ENCODE data around the gene WSCD1. TPM values are rescaled to one million over a fixed set of nuclear protein-coding genes. Genes with fewer than 3 reads are reported as not detected.

The WSCD1 gene
- total RNA-seq = 3.3 TPM

DNA sequence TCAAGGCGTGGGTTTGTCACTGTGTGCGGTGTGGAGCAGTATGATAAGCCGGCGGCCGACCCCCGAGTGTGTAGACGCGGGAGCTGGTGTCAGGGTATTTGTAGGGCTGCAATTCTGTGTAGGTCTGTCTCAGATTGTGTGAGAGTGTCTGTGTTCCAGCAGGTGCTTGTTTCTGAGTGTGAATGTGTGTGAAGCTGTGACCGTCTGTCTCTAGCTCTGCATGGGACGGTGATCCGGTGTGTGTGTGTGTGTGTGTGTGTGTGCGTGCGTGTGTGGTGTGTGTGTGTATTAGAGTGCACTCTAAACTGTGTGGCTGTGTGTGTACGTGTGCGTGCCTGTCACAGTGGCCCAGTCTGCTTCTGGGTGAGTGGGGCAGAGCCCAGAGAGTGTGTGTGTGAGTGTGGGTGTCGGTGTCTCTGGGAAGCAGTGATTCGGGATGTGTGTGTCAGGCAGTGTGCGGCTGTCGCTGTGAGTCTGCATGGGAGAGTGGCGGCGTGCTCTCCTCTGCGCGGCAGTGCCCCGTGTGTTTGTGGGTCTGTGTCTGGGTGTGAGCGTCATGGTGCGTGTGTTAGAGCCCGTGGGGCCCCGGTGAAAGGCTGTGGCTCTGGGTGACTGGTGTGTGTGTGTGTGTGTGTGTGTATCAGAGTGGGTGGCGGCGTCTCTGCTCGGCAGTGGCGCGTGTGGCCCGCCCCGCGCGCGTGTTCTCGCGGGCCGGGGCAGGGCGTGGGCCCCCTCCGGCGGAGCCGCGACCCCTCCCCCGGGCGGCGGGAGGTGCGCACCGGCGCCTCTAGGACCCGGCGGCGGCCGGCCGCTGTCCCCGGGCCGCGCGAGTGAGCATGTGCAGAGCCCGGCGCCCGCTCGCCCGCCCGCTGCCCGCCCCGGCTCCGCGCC, at the start of gene WSCD1:
Gene WSCD1 (plus strand): TSS at position 841 of the 891 bp plus-strand sequence. CDS start 10,280 bp downstream, outside the sequence.
- no peak for DNase-seq

DNA sequence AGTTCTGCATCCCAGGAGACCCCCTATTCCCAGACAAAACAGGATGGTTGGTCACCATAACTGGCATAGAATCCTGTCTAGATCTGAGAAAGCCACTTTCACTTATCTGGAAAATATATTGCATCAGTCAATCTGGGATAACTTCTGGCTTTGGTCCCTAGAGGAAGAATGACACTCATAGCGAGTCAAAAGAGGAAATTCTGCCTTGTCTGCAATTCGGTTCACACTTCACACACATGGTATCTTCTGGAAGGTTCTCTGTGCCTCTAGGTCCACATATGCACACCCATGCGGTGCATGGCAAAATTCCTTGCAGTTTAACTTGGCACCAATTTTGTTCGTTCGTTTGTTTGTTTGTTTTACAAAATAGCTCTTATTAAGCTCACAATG, 49.2 kb upstream of the WSCD1 start:
- no peak for DNase-seq

DNA sequence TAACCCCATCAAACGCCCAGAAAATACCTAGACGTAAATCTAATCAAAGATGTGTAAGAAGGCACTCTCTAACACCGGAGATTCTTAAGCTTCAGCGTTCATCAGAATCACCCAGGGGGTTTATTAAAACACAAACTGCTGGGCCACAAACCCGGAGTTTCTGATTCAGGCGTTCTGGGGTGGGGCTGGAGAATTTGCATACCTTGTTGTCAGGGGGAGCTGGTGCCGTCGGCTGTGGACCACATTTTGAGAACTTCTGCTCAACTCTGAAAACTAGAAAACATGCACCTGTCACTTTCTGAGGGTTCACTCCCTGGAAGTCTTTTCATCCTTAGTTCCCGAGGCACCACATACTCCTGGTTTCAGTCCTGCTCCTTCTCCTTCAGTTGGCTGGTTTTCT, 48.6 kb upstream of the WSCD1 start:
- DNase-seq = no peak

DNA sequence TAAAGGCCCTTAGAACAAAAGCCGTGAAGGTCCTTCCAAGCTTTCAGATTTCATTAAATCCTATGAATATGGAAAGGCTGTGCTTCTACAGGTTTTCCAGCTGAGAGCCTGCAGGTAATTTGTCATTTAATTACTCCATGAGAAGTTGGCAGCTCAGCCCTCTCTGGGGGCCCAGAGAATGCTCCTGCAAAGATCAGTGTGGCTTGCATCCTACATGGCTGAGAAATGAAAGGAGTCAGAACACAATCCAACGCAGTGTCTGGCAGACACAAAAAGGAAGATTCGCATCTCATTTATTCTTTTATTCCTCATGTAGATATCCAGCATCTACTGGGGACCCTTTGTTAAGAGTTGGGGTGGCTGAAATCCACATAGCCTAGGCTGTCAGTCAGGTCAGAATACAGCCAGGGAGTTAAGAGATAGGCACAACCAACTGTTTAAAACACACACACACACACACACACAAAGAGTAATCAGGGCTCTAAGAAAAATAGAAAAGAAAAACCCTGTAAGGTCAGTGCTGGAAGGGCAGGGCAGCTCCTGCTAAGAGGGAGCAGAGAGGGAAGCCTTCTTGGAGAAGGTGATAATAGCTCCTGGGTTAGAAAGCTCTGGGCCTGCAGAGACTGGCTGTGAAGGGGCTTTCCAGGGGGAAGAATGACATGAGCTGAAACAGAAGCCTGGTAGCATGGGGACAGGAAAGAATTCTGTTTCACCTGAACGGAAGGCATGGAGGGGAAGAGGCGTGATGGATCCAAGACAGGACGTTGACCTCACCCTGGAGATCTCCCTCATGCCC, 46.9 kb upstream of the WSCD1 start:
- no peak for DNase-seq

DNA sequence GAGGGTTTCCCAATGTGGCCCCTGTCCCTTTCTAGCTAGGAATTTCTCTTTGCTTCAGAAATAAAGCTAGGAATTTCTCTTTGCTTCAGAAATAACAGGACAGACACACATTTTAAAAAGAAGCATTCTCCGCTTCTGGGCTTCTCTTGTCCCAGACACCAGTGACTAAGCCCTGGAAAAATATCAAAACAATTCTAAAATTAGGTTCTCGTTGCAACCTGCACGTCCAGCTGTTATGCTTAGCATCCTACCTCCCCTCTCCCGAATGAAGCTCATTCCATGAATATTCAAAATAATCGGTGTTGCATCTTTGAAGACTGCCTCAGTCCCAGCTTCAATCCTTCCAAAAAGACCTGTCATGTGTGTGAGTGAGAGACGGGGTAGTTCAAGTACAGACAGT, 45.6 kb upstream of the WSCD1 start:
- DNase-seq = no peak

DNA sequence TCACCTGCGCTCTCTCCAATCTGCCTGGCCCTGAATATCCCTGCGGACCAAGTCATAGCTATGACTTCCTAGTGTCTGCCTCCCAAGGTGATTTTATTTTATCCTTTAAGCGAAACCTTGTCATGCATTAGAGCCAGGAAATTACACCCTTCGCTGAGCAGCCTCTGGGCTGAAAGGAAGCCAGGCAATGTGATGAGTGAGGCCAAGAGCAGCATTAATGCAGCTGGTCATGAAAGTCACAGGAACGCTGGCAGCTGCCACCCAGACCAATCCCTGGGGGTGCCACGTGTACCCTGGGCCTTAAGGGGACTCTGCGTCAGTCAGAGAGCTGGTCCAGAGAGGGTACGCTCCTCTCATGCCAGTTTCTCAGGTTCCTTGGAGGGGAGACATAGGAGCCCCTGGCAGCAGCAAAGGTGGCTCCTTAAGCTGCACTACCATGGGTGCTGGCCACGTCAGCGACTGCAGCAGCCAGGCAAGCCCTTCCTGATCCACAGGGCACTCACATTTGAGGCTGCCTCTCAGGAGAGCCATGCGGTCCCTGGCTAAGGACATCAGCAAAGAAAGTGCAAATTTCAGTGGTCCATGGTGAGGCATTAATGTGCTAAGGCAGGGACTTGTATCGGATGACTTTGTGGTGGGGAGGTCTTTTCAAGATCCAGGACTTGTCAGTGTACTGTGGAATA, 42.7 kb upstream of the WSCD1 start:
- no peak for DNase-seq

DNA sequence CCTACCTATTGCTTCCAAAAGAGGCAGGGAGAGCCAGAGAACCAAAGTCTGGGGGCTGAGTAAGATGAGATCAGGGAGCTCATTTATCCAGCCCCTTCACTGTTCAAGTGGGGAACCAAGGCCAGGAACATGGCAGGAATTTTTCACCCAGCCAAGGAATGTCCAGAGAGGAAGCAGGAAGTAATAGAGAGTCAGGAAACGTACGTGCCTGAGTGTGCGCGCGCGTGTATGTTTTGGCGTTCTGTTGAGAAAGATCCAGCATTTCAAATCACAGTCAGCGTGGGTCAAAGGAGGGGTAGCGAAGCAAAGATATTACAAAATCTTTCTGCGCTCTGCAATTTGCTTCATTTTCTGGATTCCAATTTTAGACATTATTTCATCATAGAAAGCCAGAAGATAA, 41.9 kb upstream of the WSCD1 start:
- DNase-seq = no peak

DNA sequence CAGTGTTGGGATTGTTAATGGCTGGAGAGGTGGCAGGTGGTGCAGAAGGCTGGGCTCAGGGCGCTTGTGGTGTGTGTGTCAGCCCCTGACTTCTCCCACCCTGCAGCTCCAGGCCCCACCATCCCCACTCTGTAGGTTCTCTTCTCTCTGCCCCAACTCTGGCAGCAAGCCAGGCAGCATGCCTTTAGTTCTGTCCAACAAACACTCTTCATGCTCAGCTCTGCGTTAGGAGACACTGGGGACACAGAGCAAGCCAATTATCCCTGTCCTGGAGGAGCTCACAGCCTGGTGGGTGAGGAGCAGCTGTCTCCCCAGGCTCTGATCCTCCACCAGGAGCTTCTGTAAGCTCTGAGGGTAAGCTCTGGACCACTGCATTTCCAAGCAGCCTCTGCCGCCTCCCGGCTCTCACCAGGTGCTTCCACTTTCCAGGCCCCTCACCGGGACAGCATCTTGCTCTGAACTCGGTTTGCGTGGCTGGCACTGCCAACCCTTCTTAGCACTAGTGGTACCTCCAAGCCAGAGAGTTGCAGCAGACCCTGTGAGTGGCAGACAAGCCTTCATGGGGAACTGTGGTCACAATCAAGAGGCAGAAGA, 34.3 kb upstream of the WSCD1 start:
- no peak for DNase-seq

DNA sequence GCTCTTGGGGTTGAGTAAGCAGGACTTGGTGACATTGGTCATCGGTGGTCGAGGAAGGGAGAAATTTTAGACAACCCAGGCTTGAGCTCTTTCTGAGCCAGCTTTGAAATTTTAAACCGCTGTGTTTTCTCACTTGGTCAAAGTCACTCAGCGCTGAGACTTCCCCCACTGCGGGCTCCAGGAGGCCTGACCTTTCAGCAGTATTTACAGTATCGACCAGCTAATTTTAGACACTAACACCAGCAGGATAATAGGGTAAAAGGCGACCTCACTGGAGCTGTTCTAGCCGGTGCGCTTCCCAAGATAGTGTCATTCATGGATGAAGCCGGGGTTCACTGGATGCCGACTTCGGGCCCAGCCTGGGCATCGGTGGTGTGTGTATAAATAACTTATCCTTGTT, 29.7 kb upstream of the WSCD1 start:
- DNase-seq = no peak

DNA sequence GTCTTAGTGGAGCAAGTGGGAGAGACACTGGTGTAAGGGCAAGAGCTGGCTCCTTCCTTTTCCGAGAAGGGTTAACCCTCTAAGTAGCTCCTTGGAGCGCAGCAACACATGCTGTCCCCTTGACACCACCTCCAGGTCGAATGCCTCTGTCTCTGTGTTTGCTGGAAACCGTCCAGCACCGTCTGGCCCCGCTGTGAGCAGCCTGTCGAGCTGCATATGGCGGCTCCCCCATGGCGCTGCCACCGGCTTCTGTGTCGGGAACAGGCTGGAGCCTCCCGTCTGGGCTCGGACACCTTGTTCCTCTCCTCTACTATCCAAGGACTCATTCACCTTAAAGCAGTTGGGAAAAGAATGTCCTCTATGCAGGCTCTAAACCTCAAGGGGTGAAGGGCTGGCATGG, 28.9 kb upstream of the WSCD1 start:
- no peak for DNase-seq

DNA sequence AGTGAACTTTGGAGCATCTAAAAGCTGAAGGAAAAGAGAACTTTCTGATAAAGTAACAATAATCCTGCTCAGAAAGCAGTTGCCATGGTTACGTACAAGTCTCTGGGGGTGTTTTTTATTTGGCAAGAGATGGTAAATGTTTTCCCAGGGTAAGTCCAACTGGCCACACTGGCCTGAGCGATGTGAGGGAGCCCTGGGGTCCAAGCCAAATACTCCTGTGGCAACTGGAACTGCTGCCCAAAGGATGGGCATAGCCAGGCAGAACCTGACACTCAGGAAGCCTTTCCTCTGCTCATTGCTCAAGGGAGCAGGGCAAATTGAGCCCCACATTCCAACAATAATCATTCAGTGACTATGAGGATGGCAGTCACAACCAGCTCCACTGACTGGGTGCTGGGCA, 26.8 kb upstream of the WSCD1 start:
- DNase-seq = no peak

DNA sequence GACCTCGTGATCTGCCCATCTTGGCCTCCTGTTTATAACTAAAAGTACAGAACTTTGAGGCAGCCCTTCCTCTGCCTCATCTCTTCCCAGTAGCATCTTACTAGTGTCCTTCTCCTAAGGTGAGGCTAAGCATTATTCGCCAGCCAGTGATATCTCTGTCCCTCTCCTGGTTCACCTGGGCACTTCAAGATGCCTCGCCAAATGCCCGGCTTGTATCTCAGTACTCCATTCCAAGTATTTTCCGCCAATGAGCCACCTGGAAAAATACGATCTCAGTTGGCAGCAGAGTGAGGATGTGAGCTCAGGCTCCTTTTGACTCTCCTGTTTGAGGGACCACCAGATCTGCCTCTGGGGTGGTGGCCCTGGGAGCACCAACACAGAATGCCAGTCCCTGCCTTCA, 25.9 kb upstream of the WSCD1 start:
- no peak for DNase-seq

DNA sequence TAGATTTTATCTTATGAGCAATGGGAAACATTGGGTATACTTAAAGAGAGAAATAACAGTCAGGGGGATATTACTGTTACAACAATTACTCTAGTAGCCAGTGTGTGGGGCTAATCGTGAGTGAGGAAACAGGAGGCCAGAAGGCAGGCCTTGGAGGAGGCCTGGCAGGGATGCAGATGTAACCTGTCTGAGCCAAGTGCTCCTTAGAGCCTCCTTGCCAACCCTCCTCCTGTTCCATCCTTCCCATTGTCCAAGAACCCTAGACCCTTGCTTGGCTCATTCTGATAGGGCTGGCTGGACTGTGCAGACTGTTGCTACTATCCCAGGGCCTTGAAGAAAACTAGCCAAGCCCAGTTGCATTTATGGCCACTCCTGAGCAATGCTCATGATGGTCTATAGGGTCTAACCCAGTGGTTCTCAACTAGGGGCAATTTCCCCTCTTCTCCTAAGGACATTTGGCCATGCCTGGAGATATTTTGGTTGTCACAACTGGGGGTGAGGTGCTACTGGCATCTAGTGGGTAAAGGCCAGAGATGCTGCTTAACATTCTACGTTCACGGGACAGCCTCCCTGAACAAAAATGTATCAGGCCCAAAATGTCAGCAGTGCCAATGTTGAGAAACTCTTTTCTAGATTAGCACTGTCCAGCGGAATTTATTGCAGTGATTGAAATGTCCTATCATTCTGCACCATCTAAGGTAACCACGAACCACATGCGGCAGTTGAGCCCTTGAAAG, 24.4 kb upstream of the WSCD1 start:
- no peak for DNase-seq

DNA sequence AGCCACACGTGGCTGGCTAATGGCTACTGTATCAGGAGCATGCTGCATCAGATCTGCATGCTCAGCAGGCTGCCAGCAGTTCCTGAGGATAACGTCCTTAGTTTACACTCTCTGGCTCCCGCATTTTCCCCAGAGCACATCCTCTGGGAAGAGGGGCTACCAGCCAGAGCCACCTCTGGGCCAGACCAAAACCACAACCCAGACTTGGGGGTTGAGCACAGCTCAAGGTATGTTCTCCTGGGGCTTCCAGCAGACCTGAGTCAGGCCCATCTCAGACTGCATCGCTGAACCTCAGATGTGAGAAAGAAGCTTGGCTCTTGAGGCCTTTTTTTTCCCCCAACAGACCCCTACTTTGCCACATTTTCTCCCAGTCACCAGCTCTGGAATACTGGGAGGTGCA, 23.7 kb upstream of the WSCD1 start:
- DNase-seq = no peak

DNA sequence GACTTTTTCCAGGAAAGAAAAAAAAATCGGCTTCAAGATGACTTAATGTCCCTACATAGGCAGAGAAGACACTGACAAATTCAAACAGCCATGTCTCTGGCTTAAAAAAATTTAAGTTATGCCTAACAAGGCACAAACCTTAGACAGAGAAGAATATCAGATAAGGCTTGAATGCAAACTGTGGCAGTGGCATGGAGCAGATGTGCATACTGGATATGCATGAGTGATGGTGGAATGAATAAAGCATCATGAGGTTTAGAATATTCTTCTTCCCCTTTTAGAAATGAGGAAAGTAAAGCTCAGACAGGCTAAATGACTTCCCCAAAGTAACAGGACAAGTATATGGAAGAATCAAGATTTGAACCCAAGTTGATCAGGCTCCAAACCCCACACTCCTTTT, 23.2 kb upstream of the WSCD1 start:
- no peak for DNase-seq

DNA sequence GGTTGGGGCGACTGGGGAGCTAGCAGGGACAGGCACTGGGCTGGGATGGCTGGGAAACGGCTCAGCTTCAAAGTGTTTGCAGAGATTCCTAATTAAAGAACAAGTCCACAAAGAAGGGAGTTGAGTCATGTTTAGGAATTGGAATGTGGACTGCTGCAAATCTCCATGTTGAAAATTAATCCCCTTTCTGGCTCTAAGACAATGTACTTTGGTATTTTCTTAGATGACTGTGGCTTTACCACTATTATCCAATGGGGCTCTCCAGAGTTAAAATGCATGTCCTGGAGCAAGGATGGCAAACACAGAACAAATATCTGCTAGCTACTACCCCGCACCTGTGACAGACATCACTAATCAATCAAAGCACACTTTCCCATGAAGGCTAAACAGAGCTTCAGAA, 22.2 kb upstream of the WSCD1 start:
- DNase-seq = no peak

DNA sequence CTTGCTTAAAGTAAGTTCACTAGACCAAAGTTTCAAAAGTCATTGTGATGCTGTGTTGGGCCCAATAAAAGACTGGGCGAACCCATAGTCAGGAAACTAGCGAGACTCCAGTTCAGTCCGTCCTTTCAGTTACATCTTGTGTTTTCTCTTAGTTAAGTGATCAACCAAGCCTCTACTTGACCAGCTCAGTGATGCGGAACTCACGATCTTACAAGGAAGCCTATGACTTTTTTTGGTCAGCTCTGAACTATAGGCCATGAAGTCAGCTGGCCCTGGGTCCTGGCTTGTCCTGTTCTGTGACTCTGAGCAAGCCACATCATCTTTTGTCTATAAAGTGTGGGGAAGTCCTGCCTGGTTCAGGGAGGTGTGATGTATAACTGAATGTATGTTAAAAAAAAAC, 21.7 kb upstream of the WSCD1 start:
- DNase-seq = no peak

DNA sequence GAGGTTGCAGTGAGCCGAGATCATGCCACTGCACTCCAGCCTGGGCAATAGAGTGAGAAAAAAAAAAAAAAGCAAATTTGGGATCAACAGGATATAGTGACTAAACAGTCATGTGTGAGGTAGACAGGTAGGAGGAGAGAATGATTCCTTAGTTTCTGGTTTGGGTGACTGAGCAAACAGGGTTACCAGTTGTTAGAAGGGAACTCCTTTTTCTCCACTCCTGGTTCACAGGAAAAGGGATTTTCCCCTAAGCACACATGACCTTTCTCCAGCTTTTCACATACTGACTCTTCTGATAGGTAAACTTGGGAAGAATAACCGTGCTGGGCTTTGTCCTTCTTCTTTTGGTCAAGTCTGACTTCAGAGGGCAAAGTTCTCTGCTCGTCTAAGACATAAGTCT, 17.3 kb upstream of the WSCD1 start:
- no peak for DNase-seq

DNA sequence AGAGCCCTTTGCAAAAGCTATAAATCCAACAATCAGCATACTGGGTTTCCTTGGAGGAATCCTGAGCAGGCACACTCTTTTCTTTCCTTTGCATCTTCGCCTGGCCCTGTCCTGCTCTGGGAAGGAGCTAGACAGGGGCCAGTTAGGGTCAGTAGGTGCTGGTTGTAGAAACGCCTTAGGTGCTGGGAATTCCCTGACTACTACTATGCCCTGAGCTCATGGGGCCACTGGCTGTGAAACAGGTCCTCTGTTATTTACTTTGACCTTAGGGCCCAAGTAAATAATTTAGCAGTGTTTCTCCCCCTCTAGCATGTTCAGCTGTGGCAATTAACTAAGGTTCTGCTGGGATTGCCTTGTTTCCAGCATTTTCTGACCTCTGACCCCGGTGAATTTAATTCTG, 15.8 kb upstream of the WSCD1 start:
- DNase-seq = no peak

DNA sequence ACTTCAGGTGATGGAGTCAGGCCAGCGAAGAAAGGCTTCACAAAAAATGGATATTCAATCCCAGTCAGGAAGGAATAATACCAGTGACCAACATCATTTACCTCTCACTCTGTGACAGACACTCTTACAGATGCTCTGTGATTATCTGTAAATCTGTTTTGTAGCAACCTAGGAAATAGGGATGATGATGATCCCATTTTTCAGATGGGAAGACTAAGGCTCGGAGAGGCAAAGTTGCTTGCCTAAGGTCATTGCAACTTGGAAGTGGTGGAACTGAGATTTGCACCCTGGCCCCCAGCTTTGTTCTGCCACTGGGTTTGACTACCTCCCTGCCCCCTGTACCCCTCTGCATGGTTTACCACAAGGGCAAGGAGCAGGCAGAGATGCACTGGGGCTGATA, 14.1 kb upstream of the WSCD1 start:
- no peak for DNase-seq

DNA sequence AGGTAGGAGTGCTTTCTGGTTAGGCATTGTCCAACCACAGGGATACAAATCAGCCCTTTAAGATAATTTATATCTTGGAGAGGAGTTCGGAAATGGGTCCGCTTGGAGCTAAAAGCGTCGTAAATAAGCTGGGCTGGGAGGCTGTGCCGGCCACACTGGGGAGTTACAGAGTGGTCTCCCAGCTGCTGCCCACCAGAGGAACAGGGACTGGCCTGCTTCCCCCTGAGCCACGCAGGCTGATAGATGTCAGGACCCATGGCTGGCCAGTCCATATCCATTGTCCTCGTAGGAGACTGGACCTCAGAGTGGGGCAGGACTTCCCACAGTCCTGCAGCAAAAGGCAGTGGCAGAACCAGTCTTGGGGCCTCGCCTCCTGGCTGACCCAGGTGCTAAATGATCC, 12.6 kb upstream of the WSCD1 start:
- DNase-seq = no peak

DNA sequence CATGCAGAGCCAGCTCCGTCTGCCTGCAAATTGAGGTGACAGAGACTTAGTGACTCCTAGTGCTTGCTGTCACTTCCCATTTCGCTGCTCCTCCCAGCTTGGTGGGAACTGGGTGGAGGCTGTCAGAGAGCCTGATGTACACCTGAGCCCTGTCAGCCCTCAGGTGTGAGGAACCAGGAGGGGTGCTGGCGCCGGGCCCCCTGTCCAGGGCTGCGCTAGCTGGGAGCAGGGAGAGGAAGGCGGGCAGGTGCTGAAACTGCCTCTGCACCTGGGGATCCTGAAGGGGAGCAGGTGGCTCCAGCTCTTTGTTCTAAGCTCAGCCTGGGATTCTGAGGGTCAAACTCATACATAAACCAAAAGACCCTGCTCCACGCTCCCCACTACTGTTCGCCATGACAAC, 10.8 kb upstream of the WSCD1 start:
- DNase-seq = no peak
